Muscle of back (tissue), 11 donors: ENCODE measurements around the gene NUP214. TPM values are rescaled to one million over a fixed set of nuclear protein-coding genes. Genes with fewer than 3 reads are reported as not detected.
"Not testable (repeated sequence)": the region's sequence is repeated elsewhere in the genome, so short reads cannot be mapped to it uniquely, and the experiment has no call there.

Experiments
- DNase-seq, 3 donors: peaks; one replicate each; pipeline versions ENCODE4 v3.0.0 to v3.0.0-alpha.2; 2013
- polyA plus RNA-seq, 10 donors: library from polyadenylated mRNA; unstranded; fragments of 120-200 nt; gene quantifications; one replicate each; pipeline ENCODE4 v1.2.1, GENCODE V29; 2013; ENCODE audit not compliant: insufficient read length in 10 of 10

The NUP214 gene
- polyA plus RNA-seq, 10 donors, result 24.6 to 36.8 (median 30.1) TPM

DNA sequence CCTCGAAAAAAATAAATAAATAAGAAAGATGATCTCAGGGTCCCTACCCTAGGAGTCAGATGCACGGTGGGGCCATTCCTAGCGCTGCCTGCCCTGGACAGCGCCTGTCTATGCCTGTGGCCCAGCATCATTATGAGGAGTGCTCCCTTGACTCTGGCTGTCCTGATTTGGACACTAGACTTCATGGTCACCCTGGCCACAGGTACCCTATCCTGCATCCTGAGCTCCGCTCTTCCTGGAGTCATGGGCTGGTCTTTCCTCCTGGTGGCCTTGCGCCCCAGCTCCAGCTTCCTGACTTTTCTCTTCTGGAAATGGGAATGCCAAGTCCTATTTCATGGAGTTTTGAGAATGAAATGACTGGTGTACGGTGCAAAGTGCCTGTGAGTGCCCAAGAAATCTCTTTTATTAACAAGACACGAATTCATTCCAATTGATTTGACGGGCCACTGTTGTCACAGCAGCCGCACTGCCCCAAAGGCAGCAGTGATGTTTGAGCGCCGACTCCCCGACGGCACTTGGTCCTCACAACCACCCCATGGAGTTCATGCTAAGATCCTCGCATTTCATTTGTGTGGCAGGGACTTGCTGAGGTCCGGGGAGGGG lies 29.6 kb upstream of the NUP214 start:
- DNase-seq, result no peak

- DNase-seq, result peak in 2 of 3 donors; percentile 42 to 67
Measured at GRCh38 chr9:131096269-131097125, 28.9 kb upstream of the NUP214 start, which contains the start of gene AIF1L. Gene AIF1L (plus strand): TSS chr9:131096531. CDS start chr9:131096630, 99 bp downstream.

- DNase-seq, result peak in 1 of 3 donors; percentile 40
Measured at GRCh38 chr9:131097126-131097947, 28.0 kb upstream of the NUP214 start.

GRCh38 chr9:131097948-131098278 lies 27.5 kb upstream of the NUP214 start:
- peak in 1 of 3 donors; percentile 47 for DNase-seq

- peak in 1 of 3 donors; percentile 58 for DNase-seq
Measured at GRCh38 chr9:131098391-131099101, 26.8 kb upstream of the NUP214 start.

DNA sequence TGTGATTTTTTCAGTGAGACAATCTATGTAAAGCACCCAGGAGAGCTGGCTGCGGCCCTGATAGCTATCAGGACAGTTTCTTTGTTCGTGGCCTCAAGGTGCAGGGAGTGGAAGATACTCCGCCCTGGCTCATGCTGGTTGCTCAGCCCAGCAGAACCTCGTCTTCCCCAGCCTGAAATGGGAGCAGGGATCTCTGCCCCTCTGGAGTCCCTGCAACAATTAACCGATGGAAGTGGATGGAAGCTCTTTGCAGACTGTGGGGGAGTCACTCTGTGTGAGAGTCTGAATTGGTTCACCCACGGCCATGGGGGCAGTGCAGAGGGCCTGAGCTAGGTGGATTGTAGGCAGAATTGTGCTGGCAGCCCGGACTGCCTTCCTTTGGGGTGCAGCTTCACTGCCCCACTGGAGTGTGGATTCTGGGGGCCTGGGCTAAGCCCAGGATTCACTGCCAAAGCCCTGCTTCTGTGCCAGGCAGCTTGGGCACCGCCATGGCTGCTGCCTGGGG lies 26.2 kb upstream of the NUP214 start:
- DNase-seq, result no peak

DNA sequence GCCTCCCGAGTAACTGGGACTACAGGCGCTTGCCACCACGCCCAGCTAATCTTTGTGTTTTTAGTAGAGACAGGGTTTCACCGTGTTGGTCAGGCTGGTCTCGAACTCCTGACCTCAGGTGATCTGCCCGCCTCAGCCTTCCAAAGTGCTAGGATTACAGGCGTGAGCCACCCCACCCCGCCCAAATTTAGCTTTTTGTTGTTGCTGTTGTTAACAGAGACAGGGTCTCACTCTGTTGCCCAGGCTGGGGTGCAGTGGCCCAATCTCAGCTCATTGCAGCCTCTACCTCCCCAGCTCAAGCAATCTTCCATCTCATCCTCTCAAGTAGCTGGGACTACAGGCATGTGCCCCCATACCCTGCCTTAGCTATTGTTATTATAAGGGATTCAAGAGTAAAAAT lies 25.5 kb upstream of the NUP214 start:
- not testable (repeated sequence) for DNase-seq

- DNase-seq, result no peak
Measured at GRCh38 chr9:131100445-131100844, 24.9 kb upstream of the NUP214 start.

- no peak for DNase-seq
Measured at GRCh38 chr9:131101207-131101964, 24.0 kb upstream of the NUP214 start.

DNA sequence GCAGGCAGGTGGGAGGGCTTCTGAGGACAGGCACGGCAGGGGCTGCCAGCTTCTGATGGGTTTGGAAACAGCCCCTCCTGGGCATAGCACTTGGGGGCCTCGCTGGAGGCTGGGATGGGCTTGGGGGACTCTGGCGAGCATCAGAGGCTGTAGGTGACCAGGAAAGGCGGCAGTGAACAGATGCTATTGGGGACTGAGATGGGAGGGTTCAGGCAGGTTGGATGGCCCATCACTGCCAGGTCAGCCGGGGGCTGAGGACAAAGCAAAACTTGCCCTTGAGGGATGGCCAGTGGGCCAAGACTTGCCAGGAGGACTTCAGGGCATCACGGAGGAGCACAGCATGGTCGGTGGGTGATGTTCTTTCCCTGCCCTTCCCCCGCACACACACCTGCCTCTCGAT lies 22.4 kb upstream of the NUP214 start:
- DNase-seq, result no peak

DNA sequence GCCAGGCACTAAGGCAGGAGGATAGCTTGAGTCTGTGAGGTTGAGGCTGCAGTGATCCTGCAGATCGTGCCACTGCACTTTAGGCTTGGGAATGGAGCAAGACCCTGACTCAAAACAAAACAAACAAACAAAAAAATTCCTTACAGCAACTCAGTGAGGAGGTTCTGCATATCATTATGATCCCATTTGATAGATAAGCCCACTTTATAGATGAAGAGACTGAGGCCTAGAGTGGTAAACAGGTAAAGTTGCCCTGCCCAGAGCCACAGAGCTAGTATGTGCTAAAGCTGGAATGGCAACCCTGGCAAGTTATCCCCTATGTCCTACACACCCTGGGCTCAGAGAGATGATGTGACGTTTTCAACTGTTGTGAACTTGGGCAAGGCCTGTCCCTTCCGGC lies 21.9 kb upstream of the NUP214 start:
- DNase-seq, result no peak

DNA sequence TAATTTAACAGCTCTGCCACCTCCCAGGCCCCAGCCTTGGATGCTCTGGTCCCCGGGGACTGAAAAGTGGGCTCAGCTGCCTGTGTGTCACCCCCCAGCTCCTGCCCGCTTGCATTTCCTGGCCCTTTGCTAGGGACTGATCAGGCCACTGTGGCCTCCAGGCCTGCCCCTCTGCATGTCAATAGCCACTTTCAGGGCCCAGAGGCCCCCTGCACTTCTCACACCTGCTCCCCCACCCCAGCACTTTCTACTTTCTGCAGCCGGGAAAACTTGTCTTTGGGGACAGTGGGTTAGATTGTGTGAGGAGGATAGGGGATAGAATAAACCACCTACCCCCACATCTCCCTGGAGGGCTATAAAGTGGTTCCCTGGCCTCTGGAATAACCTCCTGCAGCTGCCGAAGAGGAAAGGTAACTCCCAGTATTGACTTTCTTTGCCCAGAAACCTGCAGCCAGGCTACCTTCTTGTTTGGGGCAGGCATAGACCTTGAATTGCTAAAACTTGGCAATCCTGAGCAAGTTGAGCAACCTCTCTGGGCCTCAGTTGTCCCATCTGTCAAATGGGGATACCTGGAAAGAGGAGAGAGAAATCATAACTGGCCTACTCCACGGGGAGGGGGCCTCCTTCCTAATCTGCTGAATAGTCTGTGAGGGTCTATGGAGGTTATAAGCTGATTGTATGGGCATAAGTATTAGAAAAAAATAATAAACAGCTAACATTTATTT lies 21.2 kb upstream of the NUP214 start:
- DNase-seq, result no peak

DNA sequence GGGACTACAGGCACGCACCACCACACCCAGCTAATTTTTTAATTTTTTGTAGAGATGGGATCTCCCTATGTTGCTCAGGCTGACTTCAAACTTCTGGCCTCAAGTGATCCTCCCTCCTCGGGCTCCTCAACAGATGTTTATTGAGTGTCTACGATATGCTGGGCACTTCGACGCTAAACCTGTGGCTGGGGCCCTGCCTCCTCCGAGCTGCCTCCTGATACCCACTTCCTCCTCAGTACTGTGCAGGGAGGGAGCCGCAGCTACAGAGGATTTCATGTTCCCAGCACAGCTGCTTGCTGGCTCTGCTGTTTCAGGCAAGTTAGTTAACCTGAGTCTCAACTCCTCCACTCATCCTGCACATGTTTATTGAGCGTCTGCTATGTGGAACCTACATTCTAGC lies 19.4 kb upstream of the NUP214 start:
- DNase-seq, result no peak

DNA sequence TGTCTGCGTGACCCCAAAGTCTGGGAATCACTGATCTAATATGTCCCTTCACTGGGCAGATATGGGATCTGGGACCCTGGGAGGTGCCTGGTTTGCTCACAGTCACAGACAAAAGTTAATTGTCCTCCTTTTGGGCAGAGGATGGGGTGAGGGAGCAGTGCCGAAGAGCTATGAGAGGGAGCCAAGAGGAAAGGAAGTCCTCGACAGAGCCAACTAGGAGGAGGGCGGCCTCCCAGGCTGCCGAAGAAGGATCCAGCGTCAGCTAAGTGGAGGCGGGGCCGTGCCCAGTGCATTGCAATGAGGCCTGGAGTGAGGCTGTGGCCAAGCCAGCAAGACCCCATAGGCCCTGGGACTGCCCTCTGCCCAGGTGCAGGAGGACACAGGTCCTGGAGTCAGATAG lies 17.6 kb upstream of the NUP214 start:
- DNase-seq, result no peak

- DNase-seq, result no peak
Measured at GRCh38 chr9:131111186-131111853, 14.1 kb upstream of the NUP214 start.

DNA sequence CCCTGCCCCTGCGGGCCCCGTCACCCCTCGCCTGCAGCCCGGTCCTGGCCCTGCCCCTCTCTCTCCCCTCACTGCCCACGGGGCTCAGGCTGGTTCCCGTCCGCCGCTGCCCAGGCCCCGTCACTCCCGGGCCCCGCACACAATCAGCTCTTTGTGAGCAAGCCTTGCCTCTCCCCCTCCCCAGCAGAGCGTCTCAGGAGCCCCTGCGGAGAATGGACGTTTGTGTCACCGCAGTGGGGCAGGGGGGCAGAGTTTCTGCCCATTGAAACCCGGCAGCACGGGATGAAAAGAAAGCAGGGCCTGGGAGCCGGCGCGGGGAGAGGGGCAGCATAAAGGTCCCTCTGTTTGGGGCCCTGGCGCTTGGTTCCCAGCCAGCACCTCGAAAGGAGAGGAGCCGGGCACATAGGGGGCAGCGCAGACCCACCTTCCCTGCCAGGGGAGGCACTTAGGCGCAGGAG lies 13.5 kb upstream of the NUP214 start:
- DNase-seq, result no peak

DNA sequence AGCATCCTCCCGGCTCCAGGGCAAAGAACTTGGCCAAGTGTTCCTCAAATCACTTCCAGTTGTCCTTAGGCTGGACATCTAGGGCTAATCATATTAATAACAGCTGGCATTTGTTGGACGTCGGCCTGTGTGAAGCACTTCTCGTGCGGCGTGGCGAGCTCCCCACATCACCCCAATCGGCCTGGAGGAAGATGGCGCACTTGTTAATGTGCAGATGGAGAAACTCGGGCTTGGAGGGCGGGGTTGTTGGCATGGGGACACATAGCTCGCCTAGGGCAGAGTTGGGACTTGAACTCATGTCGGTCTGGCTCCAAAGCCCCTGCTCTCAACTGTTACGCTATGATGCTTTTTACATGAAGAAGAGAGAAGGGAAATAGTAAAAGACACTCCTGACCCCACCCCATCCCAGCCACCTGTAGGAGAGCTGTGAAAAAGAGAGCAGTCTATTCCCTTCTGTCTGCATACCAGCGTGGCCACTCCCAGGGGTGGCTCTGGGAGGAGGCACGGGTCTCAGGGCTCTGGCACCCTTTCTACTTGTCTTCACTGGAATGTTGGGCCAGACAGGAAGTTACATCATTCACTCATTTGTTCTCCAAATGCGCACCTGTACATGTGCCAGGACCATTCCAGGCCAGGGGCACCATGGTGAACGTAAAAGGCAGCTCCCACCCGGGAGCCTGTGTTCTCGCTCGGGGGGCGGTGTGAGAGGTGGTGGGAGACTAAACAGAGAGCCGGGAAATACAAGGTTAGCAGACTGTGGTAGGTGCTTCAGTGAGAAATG lies 12.8 kb upstream of the NUP214 start:
- no peak for DNase-seq

DNA sequence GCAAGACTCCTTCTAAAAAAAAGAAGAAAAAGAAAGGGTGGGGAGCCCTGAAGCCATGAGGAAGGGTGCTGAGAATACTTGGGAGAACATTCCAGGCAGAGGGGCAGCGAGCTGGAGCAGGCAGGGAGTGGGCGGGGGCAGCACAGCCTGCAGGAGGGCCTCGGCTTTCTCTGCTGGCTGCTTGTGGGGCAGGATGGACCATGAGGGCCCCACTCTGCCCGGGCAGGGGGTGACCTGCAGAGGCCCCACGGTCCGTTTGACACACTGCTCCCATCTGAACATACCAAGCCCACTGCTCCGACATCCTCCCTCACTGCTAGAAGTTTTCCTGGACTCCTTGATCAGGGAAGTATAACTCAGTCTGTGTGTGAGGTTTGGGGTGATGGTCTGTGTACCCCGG lies 11.7 kb upstream of the NUP214 start:
- DNase-seq, result no peak

GRCh38 chr9:131114084-131114535 lies 11.3 kb upstream of the NUP214 start:
- no peak for DNase-seq
